ENCODE measurements around the gene ENO4.

ENO4 gene

DNA sequence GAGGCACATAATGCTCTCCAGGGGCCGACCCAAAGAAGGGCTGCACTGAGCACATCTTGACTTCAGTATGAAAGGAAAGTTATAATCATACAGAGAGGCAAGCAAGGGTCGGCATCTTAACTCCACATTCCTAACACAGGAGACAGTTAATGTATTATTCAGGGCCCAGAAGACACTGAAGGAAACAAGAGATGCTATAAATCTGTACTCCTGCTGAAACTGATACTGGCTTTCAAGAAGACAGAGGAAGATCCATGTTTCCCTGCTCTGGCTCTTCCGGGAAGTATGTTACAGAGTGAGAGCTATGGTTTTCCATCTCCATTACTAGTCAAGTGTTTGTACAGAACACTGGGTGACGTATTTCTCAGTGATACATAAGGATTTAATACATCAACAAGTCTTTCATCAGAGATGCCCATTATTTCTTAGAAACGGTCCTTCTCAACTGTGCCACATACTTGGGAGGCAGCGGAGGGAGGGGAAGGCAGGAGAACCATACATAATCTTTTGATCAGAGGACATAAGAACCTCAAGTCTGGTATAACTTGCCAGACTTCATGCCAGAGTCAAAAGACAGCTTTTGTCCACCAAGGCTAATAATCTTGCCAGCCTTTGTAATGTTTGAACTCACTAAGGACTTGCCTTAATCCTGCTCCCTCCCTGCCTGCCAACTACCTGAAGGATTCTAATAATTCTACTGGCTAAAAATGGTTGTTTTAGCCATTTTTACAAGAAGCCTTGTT lies 58.1 kb downstream of the ENO4 start:
- no peak for DNase-seq
- intact Hi-C loops (cut with DNase I): no loop called here

DNA sequence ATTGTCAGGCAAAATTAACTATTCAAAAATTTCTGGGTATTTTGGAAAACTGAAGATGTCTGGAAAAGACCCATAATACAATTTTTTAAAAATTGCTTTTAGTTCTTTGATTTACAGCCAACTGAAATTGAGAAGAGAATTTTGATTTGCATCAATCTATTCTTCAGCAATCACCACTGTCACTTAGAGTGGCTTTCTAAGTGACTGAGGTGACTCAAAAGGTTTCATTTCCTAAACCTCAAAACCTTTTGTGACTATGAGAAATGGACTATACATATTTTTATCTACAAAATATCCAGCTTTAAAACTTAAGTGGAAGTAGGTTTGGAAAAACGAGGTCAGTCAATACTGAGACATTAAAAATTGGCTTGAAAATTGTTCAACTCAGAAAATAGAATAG lies 60.0 kb downstream of the ENO4 start:
- intact Hi-C loops (cut with DNase I): no loop called here
- no peak for DNase-seq

GRCh38 chr10:116910910-116911309 lies 61.6 kb downstream of the ENO4 start:
- intact Hi-C loops (cut with DNase I): no loop called here
- DNase-seq: no peak

- DNase-seq: no peak
- intact Hi-C loops (cut with DNase I): no loop called here
These were observed 62.9 kb downstream of the ENO4 start for GRCh38 chr10:116912162-116912561.

GRCh38 chr10:116913695-116914094 lies 64.4 kb downstream of the ENO4 start:
- intact Hi-C loops (cut with DNase I): no loop called here
- DNase-seq: peak in 7 of 10 donors; percentile 18 to 88 (median 37)

- no peak for DNase-seq
- intact Hi-C loops (cut with DNase I): no loop called here
These were observed 66.0 kb downstream of the ENO4 start for GRCh38 chr10:116915340-116915739.

GRCh38 chr10:116917481-116917880 lies 68.2 kb downstream of the ENO4 start:
- no peak for DNase-seq
- intact Hi-C loops (cut with DNase I): no loop called here

- intact Hi-C loops (cut with DNase I): no loop called here
- no peak for DNase-seq
These were observed 69.3 kb downstream of the ENO4 start for GRCh38 chr10:116918583-116918982.

GRCh38 chr10:116919164-116919563 lies 69.9 kb downstream of the ENO4 start:
- DNase-seq: no peak
- intact Hi-C loops (cut with DNase I): no loop called here

DNA sequence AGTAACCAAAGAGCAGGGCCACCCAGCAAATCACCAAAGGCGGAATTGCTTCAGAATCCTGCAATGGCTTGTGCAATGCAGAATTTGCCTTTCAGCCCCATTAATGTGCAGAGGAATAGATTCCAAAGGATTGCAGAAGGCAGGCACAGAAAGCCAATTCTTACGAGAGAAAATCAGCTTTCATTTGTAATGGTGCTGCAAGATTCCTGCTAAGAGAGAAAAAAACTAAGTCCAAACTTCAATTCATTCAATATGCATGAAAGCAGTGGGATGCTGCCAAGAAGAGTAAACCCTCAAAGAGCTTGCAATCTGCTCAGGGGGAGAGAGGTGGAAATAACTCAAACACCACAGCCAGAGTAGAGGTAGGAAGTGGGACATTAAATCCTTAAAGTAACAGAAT lies 70.4 kb downstream of the ENO4 start:
- intact Hi-C loops (cut with DNase I): no loop called here
- no peak for DNase-seq

DNA sequence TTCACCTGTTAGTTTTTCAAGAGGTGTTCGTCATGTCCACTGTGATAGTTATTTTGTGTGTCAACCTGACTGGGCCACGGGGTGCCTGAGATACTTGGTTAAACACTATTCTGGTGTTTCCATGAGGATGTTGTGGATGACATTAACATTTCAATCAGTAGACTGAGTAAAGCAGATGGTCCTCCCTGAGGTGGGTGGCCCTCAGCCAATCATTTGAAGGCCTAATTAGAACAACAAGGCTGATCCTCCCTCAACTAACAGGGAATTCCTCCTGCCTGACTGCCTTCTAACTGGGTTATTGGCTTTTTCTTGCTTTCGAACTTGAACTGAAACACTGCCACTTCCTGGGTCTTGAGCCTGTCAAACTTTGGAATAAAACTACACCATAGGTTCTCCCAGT lies 75.8 kb downstream of the ENO4 start:
- DNase-seq: no peak
- intact Hi-C loops (cut with DNase I): no loop called here

GRCh38 chr10:116926426-116926825 lies 77.1 kb downstream of the ENO4 start:
- no peak for DNase-seq
- intact Hi-C loops (cut with DNase I): no loop called here

DNA sequence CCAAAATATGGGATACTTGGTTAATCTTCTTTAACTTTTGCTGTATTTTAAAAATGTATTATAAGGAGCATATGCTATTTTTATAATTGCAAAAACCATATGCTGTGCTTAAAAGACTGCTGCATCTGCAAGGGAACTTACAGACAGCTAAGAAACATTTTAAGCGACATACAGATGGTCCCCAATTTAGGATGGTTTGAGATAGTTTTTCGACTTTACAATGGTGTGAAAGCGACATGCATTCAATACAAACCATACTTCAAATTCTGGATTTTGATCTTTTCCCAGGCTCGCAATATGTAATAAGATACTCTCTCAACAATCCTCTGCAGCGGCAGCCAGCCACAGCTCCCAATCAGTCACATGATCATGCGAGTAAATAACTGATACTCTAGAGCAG lies 82.5 kb downstream of the ENO4 start:
- no peak for DNase-seq
- intact Hi-C loops (cut with DNase I): no loop called here

Measured in posterior cingulate gyrus (tissue), 11 donors.